Measurements from ENCODE around the gene RMND5B. TPM values are rescaled to one million over a fixed set of nuclear protein-coding genes. Genes with fewer than 3 reads are reported as not detected.
"Not testable (repeated sequence)": the region's sequence is repeated elsewhere in the genome, so short reads cannot be mapped to it uniquely, and the experiment has no call there.

Gene RMND5B
- total and polyA plus RNA-seq, 2 experiments from 2014 or later, result 17.5 to 19.9 TPM

DNA sequence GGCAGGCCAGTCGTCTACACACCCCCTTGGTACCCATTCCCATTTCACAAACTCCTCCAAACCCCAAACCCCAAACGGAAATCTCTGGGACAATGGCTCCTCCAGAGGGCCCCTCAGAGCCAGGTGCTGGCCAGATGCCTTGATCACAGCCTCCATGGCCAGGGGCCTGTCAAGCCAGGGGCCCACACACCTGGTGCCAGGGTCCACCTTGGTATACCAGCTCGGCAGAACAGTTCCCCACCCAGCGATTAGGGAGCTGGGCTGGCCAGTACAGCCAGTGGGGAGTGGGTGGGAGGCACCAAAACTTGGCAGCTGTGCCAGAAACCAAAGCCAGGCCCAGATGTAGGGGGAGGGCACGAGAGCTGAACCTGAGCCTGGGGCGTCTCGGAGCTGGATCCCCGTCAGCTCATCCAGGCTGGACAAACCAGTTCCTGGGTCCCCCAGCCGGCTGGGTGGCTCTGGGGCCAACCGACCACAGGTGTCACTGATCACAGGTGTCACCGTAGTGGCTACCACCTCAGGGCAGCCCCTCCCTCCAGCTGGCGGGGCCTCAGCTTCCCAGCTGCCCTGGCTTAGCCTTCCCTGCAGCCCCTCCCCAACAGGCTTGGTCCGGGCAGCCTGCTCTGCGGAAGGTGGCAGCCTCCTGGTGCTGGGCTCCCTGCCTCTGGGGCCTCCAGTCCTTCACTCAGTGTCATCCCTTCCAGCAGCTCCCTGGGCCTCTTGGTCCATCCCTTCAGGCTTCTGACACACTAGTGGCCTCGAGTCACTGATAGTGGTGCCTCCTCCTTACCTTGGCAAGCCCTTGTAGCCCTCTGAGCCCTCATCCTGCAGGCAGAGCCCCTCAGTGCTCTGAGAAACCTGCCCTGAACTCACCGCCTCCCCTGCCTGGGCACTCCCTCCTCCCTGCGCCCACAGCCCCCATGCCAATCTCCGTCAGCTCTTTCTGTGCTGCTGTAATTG lies 6.6 kb upstream of the RMND5B start:
- H3K4me1 ChIP-seq (ENCODE audit: insufficient read depth), result no peaks in the 10 kb centered on the region
- H3K36me3 ChIP-seq (ENCODE audit: low read depth), result no peaks in the 10 kb centered on the region
- no peaks in the 10 kb centered on the region for H3F3A ChIP-seq (ENCODE audit: insufficient read depth)
- DNase-seq, result no peak
- WGBS, 2 experiments (ENCODE audit: low coverage in 1 of 2, low lambda C conversion rate in 2 of 2, missing lambda C conversion rate in 2 of 2), result 75 to 80% methylated on average over 18 of the region's 18 CpGs
- no peaks in the 10 kb centered on the region for H3K79me2 ChIP-seq (ENCODE audit: insufficient read depth)
- H2AFZ ChIP-seq, result no peak overlapping the region
- no peak overlapping the region for H3K4me2 ChIP-seq (ENCODE audit: unreplicated experiment)
- TF ChIP-seq EZH2 (IDR thresholded peaks at IDR 0.05; ENCODE audit: insufficient read depth, poor library complexity, severe bottlenecking) (no peak), EZH2phosphoT487 (IDR thresholded peaks at IDR 0.05; ENCODE audit: insufficient read depth, low read depth) (no peak)
- no peak overlapping the region for H3K4me3 ChIP-seq
- no peak overlapping the region for H3K9ac ChIP-seq
- H3K9me3 ChIP-seq (ENCODE audit: low read depth), result no peaks in the 10 kb centered on the region
- no peaks in the 10 kb centered on the region for H3K9me2 ChIP-seq (ENCODE audit: insufficient read depth)
- H3K27ac ChIP-seq, result no peak overlapping the region
- no peaks in the 10 kb centered on the region for H4K20me1 ChIP-seq (ENCODE audit: insufficient read depth)
- 0 out of 2 replicates have a peak, but pooled peaks cover 3% of the 10 kb centered on the region for H3K27me3 ChIP-seq (replicated peaks; ENCODE audit: insufficient read depth)
- in situ Hi-C loops (cut with MboI), result no loop called here

DNA sequence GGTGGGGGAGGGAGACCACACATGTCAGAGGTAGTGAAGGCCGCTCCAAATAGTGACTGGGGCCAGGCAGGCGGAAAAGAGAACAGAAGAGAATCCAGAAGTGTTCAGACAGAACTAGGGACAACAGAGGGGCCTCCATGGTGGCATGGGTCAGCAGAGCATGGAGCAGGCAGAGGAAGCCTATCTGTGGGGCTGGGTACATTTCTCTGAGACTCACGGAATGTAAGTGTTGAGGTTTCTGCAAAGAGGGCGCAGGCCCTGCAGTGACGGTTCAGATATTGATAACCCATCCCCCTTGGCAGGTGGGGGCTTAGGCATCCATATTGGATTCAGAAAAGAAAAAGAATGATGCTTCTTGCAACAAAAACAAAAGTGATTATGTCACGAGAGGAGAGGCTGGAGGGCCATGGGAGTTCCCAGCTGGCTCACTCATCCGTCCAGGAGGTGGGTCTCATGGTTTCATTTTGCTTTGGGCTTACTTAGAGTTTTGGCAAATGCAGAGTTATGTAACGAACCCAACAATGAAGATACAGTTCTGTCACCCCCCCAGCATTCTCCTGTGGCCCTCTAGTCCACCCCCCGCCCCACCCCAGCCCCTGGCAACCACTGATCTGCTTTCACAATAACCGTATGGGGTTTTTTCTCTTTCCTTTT lies 5.4 kb upstream of the RMND5B start:
- H3K4me3 ChIP-seq, result no peak overlapping the region
- no peak overlapping the region for H3K9ac ChIP-seq
- DNase-seq, result no peak
- no peaks in the 10 kb centered on the region for H3K9me2 ChIP-seq (ENCODE audit: insufficient read depth)
- H3K27me3 ChIP-seq (replicated peaks; ENCODE audit: insufficient read depth), result 0 out of 2 replicates have a peak, but pooled peaks cover 3% of the 10 kb centered on the region
- no peaks in the 10 kb centered on the region for H3K4me1 ChIP-seq (ENCODE audit: insufficient read depth)
- WGBS, 2 experiments (ENCODE audit: low coverage in 1 of 2, low lambda C conversion rate in 2 of 2, missing lambda C conversion rate in 2 of 2), result 57 to 59% methylated on average over 10 of the region's 10 CpGs
- no peaks in the 10 kb centered on the region for H3K79me2 ChIP-seq (ENCODE audit: insufficient read depth)
- no peaks in the 10 kb centered on the region for H3K36me3 ChIP-seq (ENCODE audit: low read depth)
- TF ChIP-seq EZH2 (IDR thresholded peaks at IDR 0.05; ENCODE audit: insufficient read depth, poor library complexity, severe bottlenecking) (no peak), EZH2phosphoT487 (IDR thresholded peaks at IDR 0.05; ENCODE audit: insufficient read depth, low read depth) (no peak)
- no peak overlapping the region for H3K4me2 ChIP-seq (ENCODE audit: unreplicated experiment)
- no peaks in the 10 kb centered on the region for H3K9me3 ChIP-seq (ENCODE audit: low read depth)
- H3F3A ChIP-seq (ENCODE audit: insufficient read depth), result no peaks in the 10 kb centered on the region
- H2AFZ ChIP-seq, result no peak overlapping the region
- H4K20me1 ChIP-seq (ENCODE audit: insufficient read depth), result no peaks in the 10 kb centered on the region
- in situ Hi-C loops (cut with MboI), result no loop called here
- H3K27ac ChIP-seq, result no peak overlapping the region

DNA sequence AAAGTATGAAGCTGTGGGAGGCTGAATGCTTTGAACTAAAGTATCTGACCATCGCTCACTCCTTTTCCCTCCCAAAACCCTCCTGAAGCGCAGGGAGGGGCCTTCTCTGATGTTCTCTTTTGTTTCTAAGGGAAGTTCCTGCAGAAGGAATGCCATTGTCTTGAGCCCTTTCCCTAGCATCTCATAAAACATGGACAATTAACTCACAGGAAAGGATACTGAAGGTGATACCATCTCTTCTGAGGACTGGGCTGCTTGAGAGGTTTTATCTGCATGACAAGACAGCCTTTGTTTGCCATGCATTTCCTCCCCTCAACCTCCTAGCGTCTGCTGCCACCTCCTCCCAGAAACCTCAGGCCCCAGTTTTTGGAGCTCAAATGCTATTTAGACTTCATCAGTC lies 4.3 kb upstream of the RMND5B start:
- Histone ChIP-seq H3K27ac (no peak overlapping the region), H4K20me1 (ENCODE audit: insufficient read depth) (no peaks in the 10 kb centered on the region), H3K9me2 (ENCODE audit: insufficient read depth) (no peaks in the 10 kb centered on the region), H3K9me3 (ENCODE audit: low read depth) (no peaks in the 10 kb centered on the region), H2AFZ (no peak overlapping the region), H3K27me3 (replicated peaks; ENCODE audit: insufficient read depth) (0 out of 2 replicates have a peak, but pooled peaks cover 3% of the 10 kb centered on the region), H3K4me2 (ENCODE audit: unreplicated experiment) (no peak overlapping the region), H3K79me2 (ENCODE audit: insufficient read depth) (peaks cover 2% of the 10 kb centered on the region; the same call in 1 of the 2 replicates), H3K4me1 (ENCODE audit: insufficient read depth) (no peaks in the 10 kb centered on the region), H3K9ac (no peak overlapping the region), H3F3A (ENCODE audit: insufficient read depth) (no peaks in the 10 kb centered on the region), H3K4me3 (no peak overlapping the region), H3K36me3 (ENCODE audit: low read depth) (no peaks in the 10 kb centered on the region)
- in situ Hi-C loops (cut with MboI), result no loop called here
- no peak for TF ChIP-seq EZH2phosphoT487 (IDR thresholded peaks at IDR 0.05; ENCODE audit: insufficient read depth, low read depth)
- no peak for TF ChIP-seq EZH2 (IDR thresholded peaks at IDR 0.05; ENCODE audit: insufficient read depth, poor library complexity, severe bottlenecking)
- no peak for DNase-seq
- 84 to 86% methylated on average over 3 of the region's 3 CpGs for WGBS, 2 experiments (ENCODE audit: low coverage in 1 of 2, low lambda C conversion rate in 2 of 2, missing lambda C conversion rate in 2 of 2)

DNA sequence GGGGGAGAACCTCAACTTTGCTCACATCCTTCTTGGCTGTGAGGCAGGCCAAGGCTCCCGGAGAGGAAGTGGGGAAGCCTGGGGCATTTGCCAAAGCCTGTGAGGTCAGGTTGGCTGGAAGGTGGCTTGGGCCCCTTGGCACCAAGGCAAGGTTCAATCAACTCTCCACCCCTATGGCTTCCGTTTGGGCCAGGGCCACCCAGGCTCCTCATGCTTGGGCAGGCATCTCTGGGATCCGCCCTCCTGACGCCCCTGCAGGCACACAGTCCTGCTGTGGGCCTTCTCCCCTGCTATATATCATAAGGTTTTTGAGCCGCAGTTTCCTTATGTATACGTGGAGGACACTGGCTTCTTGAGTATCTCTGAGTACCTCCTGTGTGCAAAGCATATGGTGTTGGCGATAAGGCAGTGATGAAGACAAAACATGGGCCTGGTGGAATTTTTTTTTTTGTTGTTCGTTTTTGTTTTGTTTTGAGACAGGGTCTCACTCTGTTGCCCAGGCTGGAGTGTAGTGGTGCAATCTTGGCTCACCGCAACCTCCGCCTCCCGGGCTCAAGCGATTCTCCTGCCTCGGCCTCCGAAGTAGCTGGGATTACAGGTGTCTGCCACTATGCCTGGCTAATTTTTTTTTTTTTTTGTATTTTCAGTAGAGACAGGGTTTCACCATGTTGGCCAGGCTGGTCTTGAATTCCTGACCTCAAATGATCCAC lies 3.4 kb upstream of the RMND5B start:
- 78 to 84% methylated on average over 11 to 14 of the region's 14 CpGs for WGBS, 2 experiments (ENCODE audit: low coverage in 1 of 2, low lambda C conversion rate in 2 of 2, missing lambda C conversion rate in 2 of 2)
- DNase-seq, result not testable (repeated sequence)

More for the DNA sequence above, 3.4 kb upstream of the RMND5B start:
- H3K4me3 ChIP-seq; H4K20me1 ChIP-seq (ENCODE audit: insufficient read depth); H3K9me3 ChIP-seq (ENCODE audit: low read depth); H3K27ac ChIP-seq; H3K27me3 ChIP-seq (replicated peaks; ENCODE audit: insufficient read depth); H3K4me1 ChIP-seq (ENCODE audit: insufficient read depth); H3K9ac ChIP-seq; H3K4me2 ChIP-seq (ENCODE audit: unreplicated experiment); H3K9me2 ChIP-seq (ENCODE audit: insufficient read depth); H3F3A ChIP-seq (ENCODE audit: insufficient read depth); H3K36me3 ChIP-seq (ENCODE audit: low read depth); H2AFZ ChIP-seq; in situ Hi-C loops (cut with MboI): not testable (repeated sequence)
- H3K79me2 ChIP-seq (ENCODE audit: insufficient read depth), result peaks cover 11% of the 10 kb centered on the region; the same call in 1 of the 2 replicates
